ENCODE data around the gene POLR3G.

Gene POLR3G

DNA sequence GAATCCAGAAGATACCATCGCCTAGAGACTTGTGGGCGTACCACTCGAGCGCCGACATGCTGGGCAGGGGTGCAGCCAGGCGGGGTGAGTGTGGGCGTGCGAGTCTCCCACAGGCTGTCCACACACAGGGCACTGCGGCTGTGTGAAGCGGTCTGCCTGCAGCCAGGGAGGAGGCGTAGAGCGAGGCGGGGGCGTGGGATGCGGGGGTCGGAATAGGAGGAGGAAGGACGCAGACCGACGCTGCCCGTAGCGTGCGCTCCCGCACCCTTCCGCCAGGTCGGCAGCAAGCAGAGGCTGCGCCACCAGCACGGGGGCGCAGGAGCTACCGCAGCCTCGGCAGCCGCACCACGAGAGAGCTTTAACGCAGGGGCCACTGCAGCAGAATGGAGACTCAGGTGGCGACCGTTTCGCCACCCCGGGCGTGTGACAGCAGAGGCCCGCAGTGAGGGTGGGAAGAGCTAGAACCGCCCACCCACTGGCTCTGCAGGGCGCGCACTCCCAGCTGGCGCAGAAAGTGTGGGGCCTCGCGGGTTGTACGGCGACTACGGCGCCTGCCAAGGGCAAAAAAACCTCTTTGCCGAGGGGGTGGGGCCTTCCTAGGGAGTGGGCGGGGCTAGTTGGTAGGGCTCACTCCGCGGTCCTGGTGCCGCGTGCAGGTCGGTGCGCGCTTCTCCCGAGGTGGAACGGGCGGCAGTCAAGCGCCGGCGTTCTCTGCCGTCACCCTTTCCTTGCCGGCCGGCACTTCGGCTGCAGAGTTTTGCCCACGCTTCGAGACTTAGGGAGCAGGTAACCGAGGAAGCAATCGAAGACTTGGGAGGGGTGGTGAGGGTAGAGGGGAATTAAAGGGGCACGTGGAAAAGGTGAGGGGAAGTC lies at the start of gene POLR3G, which contains the start of gene MBLAC2 (continued):
- TF ChIP-seq, protein P1, sequence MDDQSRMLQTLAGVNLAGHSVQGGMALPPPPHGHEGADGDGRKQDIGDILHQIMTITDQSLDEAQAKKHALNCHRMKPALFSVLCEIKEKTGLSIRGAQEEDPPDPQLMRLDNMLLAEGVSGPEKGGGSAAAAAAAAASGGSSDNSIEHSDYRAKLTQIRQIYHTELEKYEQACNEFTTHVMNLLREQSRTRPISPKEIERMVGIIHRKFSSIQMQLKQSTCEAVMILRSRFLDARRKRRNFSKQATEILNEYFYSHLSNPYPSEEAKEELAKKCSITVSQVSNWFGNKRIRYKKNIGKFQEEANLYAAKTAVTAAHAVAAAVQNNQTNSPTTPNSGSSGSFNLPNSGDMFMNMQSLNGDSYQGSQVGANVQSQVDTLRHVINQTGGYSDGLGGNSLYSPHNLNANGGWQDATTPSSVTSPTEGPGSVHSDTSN (CRISPR knock-in tag; IDR thresholded peaks at IDR 0.05), result 0 out of 2 replicates have a peak, but pooled peaks have one; percentile 64
- TF ChIP-seq ZNF354C (tag by site-specific recombination; IDR thresholded peaks at IDR 0.05; ENCODE audit: borderline replicate concordance, low read depth) (no peak), ZFP69B (tag by site-specific recombination; IDR thresholded peaks at IDR 0.05) (peak; percentile 93; the same call in 1 of the 2 replicates), ZNF341 (tag by site-specific recombination; IDR thresholded peaks at IDR 0.05; ENCODE audit: low read depth) (peak; percentile 91), ZNF621 (tag by site-specific recombination; IDR thresholded peaks at IDR 0.05) (no peak), ZNF560 (tag by site-specific recombination; IDR thresholded peaks at IDR 0.05; ENCODE audit: borderline replicate concordance) (no peak), KLF16 (tag by site-specific recombination; IDR thresholded peaks at IDR 0.05) (peak; percentile 92), ZNF37A (tag by site-specific recombination; IDR thresholded peaks at IDR 0.05) (no peak), KLF10 (tag by site-specific recombination; IDR thresholded peaks at IDR 0.05) (peak; percentile 81), ZNF596 (tag by site-specific recombination; IDR thresholded peaks at IDR 0.05) (no peak; the same call in 1 of the 2 replicates), GLIS1 (tag by site-specific recombination; IDR thresholded peaks at IDR 0.05) (peak; percentile 75), ZNF610 (tag by site-specific recombination; IDR thresholded peaks at IDR 0.05; ENCODE audit: borderline replicate concordance) (peak; percentile 63; the same call in 1 of the 2 replicates), ZBTB21 (tag by site-specific recombination; IDR thresholded peaks at IDR 0.05) (0 out of 2 replicates have a peak, but pooled peaks have one; percentile 39), GFI1B (tag by site-specific recombination; IDR thresholded peaks at IDR 0.05) (no peak), ZNF629 (tag by site-specific recombination; IDR thresholded peaks at IDR 0.05) (peak; percentile 80), ZNF830 (tag by site-specific recombination; IDR thresholded peaks at IDR 0.05; ENCODE audit: low read depth) (no peak), SP2 (tag by site-specific recombination; IDR thresholded peaks at IDR 0.05) (peak; percentile 89), HOXD13 (CRISPR knock-in tag; IDR thresholded peaks at IDR 0.05; ENCODE audit: borderline replicate concordance) (peak; percentile 66; the same call in 1 of the 2 replicates), ZNF514 (tag by site-specific recombination; IDR thresholded peaks at IDR 0.05) (no peak), ZNF701 (tag by site-specific recombination; IDR thresholded peaks at IDR 0.05) (no peak), EGR2 (tag by site-specific recombination; IDR thresholded peaks at IDR 0.05; ENCODE audit: low read depth) (peak; percentile 99), ZNF214 (tag by site-specific recombination; IDR thresholded peaks at IDR 0.05; ENCODE audit: borderline replicate concordance) (no peak), ZNF112 (tag by site-specific recombination; IDR thresholded peaks at IDR 0.05) (no peak), ZFHX2 (tag by site-specific recombination; conservative IDR thresholded peaks at IDR 0.05) (peak; percentile 100), ZNF335 (tag by site-specific recombination; conservative IDR thresholded peaks at IDR 0.05) (peak; percentile 82), BCL11B (tag by site-specific recombination; IDR thresholded peaks at IDR 0.05; ENCODE audit: low read depth) (no peak; the same call in 1 of the 2 replicates), ZNF785 (tag by site-specific recombination; IDR thresholded peaks at IDR 0.05) (peak; percentile 53)
- TF ChIP-seq, protein P2, sequence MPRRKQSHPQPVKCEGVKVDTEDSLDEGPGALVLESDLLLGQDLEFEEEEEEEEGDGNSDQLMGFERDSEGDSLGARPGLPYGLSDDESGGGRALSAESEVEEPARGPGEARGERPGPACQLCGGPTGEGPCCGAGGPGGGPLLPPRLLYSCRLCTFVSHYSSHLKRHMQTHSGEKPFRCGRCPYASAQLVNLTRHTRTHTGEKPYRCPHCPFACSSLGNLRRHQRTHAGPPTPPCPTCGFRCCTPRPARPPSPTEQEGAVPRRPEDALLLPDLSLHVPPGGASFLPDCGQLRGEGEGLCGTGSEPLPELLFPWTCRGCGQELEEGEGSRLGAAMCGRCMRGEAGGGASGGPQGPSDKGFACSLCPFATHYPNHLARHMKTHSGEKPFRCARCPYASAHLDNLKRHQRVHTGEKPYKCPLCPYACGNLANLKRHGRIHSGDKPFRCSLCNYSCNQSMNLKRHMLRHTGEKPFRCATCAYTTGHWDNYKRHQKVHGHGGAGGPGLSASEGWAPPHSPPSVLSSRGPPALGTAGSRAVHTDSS (tag by site-specific recombination; IDR thresholded peaks at IDR 0.05), result peak; percentile 46; the same call in 1 of the 2 replicates
- TF ChIP-seq, protein P3, sequence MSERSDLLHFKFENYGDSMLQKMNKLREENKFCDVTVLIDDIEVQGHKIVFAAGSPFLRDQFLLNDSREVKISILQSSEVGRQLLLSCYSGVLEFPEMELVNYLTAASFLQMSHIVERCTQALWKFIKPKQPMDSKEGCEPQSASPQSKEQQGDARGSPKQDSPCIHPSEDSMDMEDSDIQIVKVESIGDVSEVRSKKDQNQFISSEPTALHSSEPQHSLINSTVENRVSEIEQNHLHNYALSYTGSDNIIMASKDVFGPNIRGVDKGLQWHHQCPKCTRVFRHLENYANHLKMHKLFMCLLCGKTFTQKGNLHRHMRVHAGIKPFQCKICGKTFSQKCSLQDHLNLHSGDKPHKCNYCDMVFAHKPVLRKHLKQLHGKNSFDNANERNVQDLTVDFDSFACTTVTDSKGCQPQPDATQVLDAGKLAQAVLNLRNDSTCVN (tag by site-specific recombination; optimal IDR thresholded peaks at IDR 0.05), result peak; percentile 90
- TF ChIP-seq, protein P4, sequence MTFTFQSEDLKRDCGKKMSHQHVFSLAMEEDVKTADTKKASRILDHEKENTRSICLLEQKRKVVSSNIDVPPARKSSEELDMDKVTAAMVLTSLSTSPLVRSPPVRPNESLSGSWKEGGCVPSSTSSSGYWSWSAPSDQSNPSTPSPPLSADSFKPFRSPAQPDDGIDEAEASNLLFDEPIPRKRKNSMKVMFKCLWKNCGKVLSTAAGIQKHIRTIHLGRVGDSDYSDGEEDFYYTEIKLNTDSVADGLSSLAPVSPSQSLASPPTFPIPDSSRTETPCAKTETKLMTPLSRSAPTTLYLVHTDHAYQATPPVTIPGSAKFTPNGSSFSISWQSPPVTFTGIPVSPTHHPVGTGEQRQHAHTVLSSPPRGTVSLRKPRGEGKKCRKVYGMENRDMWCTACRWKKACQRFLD (tag by site-specific recombination; IDR thresholded peaks at IDR 0.05), result peak; percentile 97
- TF ChIP-seq, protein P5, sequence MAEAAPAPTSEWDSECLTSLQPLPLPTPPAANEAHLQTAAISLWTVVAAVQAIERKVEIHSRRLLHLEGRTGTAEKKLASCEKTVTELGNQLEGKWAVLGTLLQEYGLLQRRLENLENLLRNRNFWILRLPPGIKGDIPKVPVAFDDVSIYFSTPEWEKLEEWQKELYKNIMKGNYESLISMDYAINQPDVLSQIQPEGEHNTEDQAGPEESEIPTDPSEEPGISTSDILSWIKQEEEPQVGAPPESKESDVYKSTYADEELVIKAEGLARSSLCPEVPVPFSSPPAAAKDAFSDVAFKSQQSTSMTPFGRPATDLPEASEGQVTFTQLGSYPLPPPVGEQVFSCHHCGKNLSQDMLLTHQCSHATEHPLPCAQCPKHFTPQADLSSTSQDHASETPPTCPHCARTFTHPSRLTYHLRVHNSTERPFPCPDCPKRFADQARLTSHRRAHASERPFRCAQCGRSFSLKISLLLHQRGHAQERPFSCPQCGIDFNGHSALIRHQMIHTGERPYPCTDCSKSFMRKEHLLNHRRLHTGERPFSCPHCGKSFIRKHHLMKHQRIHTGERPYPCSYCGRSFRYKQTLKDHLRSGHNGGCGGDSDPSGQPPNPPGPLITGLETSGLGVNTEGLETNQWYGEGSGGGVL (tag by site-specific recombination; IDR thresholded peaks at IDR 0.05), result peak; percentile 69
